Measurements from ENCODE around the gene TSEN2.

- TF ChIP-seq CTCF (IDR thresholded peaks at IDR 0.05) = no peak
- no peak for TF ChIP-seq POLR2A (IDR thresholded peaks at IDR 0.05)
Observed at GRCh38 chr3:12438318-12438717, 46.0 kb upstream of the TSEN2 start.
